Neural cell (in vitro differentiated cells): ENCODE results near the gene ZBTB12.
"Not testable (repeated sequence)": the region's sequence is repeated elsewhere in the genome, so short reads cannot be mapped to it uniquely, and the experiment has no call there.

Experiments used
- POLR2AphosphoS5 ChIP-seq: IDR thresholded peaks from 2 replicates; pipeline ENCODE4 v1.6.1; 2012
- RAD21 ChIP-seq: fragments of 450-650 bp; conservative IDR thresholded peaks from 2 replicates; pipeline ENCODE4 v1.6.1; 2014; ENCODE audit warnings: antibody characterized with exemption, mild to moderate bottlenecking, moderate library complexity
- REST ChIP-seq: IDR thresholded peaks from 2 replicates; pipeline ENCODE4 v1.6.1; 2012; ENCODE audit warnings: borderline replicate concordance
- SMC3 ChIP-seq: fragments of 450-650 bp; conservative IDR thresholded peaks from 2 replicates; pipeline ENCODE4 v1.6.1; 2014; ENCODE audit warnings: antibody characterized with exemption, mild to moderate bottlenecking, moderate library complexity; ENCODE audit not compliant: poor library complexity
- TF ChIP-seq, protein P1 (sequence below): fragments of 450-650 bp; IDR thresholded peaks from 2 replicates; pipeline ENCODE4 v1.5.1; 2014; ENCODE audit warnings: antibody characterized with exemption, mild to moderate bottlenecking, moderate library complexity; ENCODE audit not compliant: poor library complexity, severe bottlenecking

DNA sequence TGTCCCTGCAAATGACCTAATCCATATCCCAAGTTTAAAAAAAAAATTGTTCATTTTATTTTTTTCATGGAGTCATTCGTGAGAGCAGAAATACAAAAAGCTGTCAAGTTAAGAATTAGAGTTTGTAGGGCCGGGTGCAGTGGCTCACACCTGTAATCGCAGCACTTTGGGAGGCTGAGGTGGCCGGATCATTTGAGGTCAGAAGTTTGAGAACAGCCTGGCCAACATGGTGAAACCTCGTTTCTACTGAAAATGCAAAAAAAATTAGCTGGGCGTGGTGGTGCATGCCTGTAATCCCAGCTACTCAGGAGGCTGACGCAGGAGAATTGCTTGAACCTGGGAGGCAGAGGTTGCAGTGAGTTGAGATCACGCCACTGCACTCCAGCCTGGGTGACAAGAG is 4.8 kb upstream of the ZBTB12 start:
- TF ChIP-seq, protein P1, sequence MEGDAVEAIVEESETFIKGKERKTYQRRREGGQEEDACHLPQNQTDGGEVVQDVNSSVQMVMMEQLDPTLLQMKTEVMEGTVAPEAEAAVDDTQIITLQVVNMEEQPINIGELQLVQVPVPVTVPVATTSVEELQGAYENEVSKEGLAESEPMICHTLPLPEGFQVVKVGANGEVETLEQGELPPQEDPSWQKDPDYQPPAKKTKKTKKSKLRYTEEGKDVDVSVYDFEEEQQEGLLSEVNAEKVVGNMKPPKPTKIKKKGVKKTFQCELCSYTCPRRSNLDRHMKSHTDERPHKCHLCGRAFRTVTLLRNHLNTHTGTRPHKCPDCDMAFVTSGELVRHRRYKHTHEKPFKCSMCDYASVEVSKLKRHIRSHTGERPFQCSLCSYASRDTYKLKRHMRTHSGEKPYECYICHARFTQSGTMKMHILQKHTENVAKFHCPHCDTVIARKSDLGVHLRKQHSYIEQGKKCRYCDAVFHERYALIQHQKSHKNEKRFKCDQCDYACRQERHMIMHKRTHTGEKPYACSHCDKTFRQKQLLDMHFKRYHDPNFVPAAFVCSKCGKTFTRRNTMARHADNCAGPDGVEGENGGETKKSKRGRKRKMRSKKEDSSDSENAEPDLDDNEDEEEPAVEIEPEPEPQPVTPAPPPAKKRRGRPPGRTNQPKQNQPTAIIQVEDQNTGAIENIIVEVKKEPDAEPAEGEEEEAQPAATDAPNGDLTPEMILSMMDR, result not testable (repeated sequence)
- TF ChIP-seq RAD21, SMC3, REST, POLR2AphosphoS5: not testable (repeated sequence)
